ENCODE measurements around the gene SIKE1. TPM values are rescaled to one million over a fixed set of nuclear protein-coding genes. Genes with fewer than 3 reads are reported as not detected.

Gene SIKE1
- total and polyA plus RNA-seq, 4 experiments from 2014 or later = 35.4 to 67.1 (median 51.7) TPM

- ChIA-PET CTCF (ENCODE audit: partially characterized antibody) (no interaction called here), POLR2A (ENCODE audit: partially characterized antibody) (no interaction called here)
- peak overlapping the region in 3 of 7 donors; percentile 33 to 67 (median 63) for H3K27ac Mint-ChIP-seq
- H3K27me3 ChIP-seq (ENCODE audit: insufficient read depth, low read length) = no peaks in the 10 kb centered on the region
- peaks cover 37% of the 10 kb centered on the region for H3K36me3 ChIP-seq (ENCODE audit: insufficient read depth, low read length)
- intact Hi-C loops (cut with micrococcal nuclease) = no loop called here
- H3K9me3 Mint-ChIP-seq = peaks cover 0 to 2% (median 0%) of the 10 kb centered on the region in 8 donors
- peaks cover 62 to 90% (median 74%) of the 10 kb centered on the region in 4 donors for H3K4me1 Mint-ChIP-seq
- no peak overlapping the region for H3K4me3 ChIP-seq (ENCODE audit: low read length in 2 of 2)
- H3K27me3 Mint-ChIP-seq = no peaks in the 10 kb centered on the region
- H3K4me3 Mint-ChIP-seq = peak overlapping the region in 2 of 8 donors; percentile 4 to 57
- H3K36me3 Mint-ChIP-seq = peaks cover 56 to 68% of the 10 kb centered on the region in 2 donors
- peaks cover 84% of the 10 kb centered on the region for H3K4me1 ChIP-seq (ENCODE audit: insufficient read depth, low read length)
- no peak for DNase-seq
- H3K9me3 ChIP-seq (ENCODE audit: control insufficient read depth in 1 of 2, low read length in 2 of 2) = no peaks in the 10 kb centered on the region
- H3K27ac ChIP-seq (ENCODE audit: low read depth, low read length) = no peak overlapping the region
These were observed 33.9 kb downstream of the SIKE1 start for GRCh38 chr1:114746450-114747121.

GRCh38 chr1:114745291-114745690 lies 35.2 kb downstream of the SIKE1 start:
- Mint-ChIP-seq H3K4me3 (peak overlapping the region in 3 of 8 donors; percentile 21 to 57 (median 22)), H3K9me3 (peaks cover 0 to 2% (median 0%) of the 10 kb centered on the region in 8 donors), H3K27ac (peak overlapping the region in 5 of 7 donors; percentile 17 to 67 (median 33)), H3K36me3 (peaks cover 53 to 73% of the 10 kb centered on the region in 2 donors), H3K27me3 (no peaks in the 10 kb centered on the region), H3K4me1 (peaks cover 56 to 89% (median 73%) of the 10 kb centered on the region in 4 donors)
- peaks cover 45% of the 10 kb centered on the region for H3K36me3 ChIP-seq (ENCODE audit: insufficient read depth, low read length)
- no peak overlapping the region for H3K4me3 ChIP-seq (ENCODE audit: low read length in 2 of 2)
- ChIA-PET CTCF (ENCODE audit: partially characterized antibody) (no interaction called here), POLR2A (ENCODE audit: partially characterized antibody) (no interaction called here)
- intact Hi-C loops (cut with micrococcal nuclease) = no loop called here
- peaks cover 81% of the 10 kb centered on the region for H3K4me1 ChIP-seq (ENCODE audit: insufficient read depth, low read length)
- DNase-seq = no peak
- H3K9me3 ChIP-seq (ENCODE audit: control insufficient read depth in 1 of 2, low read length in 2 of 2) = no peaks in the 10 kb centered on the region
- no peak overlapping the region for H3K27ac ChIP-seq (ENCODE audit: low read depth, low read length)
- no peaks in the 10 kb centered on the region for H3K27me3 ChIP-seq (ENCODE audit: insufficient read depth, low read length)

GRCh38 chr1:114741963-114742746 lies 38.3 kb downstream of the SIKE1 start:
- CTCF ChIA-PET (ENCODE audit: partially characterized antibody) = interaction anchor here (1.8 kb wide), 1 partner anchor 26 kb away, joined by 7 read pairs; the partner anchor contains the start of gene NRAS
- H3K36me3 ChIP-seq (ENCODE audit: insufficient read depth, low read length) = peaks cover 49% of the 10 kb centered on the region

GRCh38 chr1:114740331-114740730 lies 40.2 kb downstream of the SIKE1 start:
- CTCF ChIA-PET (ENCODE audit: partially characterized antibody) = no interaction called here
- Histone ChIP-seq H3K9me3 (ENCODE audit: control insufficient read depth in 1 of 2, low read length in 2 of 2) (no peaks in the 10 kb centered on the region), H3K4me1 (ENCODE audit: insufficient read depth, low read length) (peaks cover 36% of the 10 kb centered on the region), H3K4me3 (ENCODE audit: low read length in 2 of 2) (no peak overlapping the region), H3K36me3 (ENCODE audit: insufficient read depth, low read length) (peaks cover 54% of the 10 kb centered on the region), H3K27ac (ENCODE audit: low read depth, low read length) (no peak overlapping the region), H3K27me3 (ENCODE audit: insufficient read depth, low read length) (no peaks in the 10 kb centered on the region)
- POLR2A ChIA-PET (ENCODE audit: partially characterized antibody) = no interaction called here
- no peak for DNase-seq
- peak overlapping the region in 1 of 7 donors; percentile 12 for H3K27ac Mint-ChIP-seq
- H3K36me3 Mint-ChIP-seq = peaks cover 39 to 72% of the 10 kb centered on the region in 2 donors
- H3K27me3 Mint-ChIP-seq = no peaks in the 10 kb centered on the region
- no peak overlapping the region for H3K4me3 Mint-ChIP-seq
- peaks cover 0 to 2% (median 0%) of the 10 kb centered on the region in 8 donors for H3K9me3 Mint-ChIP-seq
- intact Hi-C loops (cut with micrococcal nuclease) = no loop called here
- peaks cover 24 to 54% (median 41%) of the 10 kb centered on the region in 4 donors for H3K4me1 Mint-ChIP-seq

More at GRCh38 chr1:114741963-114742746, 38.3 kb downstream of the SIKE1 start:
- POLR2A ChIA-PET (ENCODE audit: partially characterized antibody) = no interaction called here
- Mint-ChIP-seq H3K4me1 (peaks cover 37 to 66% (median 51%) of the 10 kb centered on the region in 4 donors), H3K4me3 (no peak overlapping the region), H3K27me3 (no peaks in the 10 kb centered on the region), H3K27ac (peak overlapping the region in 4 of 7 donors; percentile 9 to 78 (median 44)), H3K36me3 (peaks cover 39 to 74% of the 10 kb centered on the region in 2 donors), H3K9me3 (peaks cover 0 to 2% (median 0%) of the 10 kb centered on the region in 8 donors)
- DNase-seq = no peak
- intact Hi-C loops (cut with micrococcal nuclease) = no loop called here
- Histone ChIP-seq H3K4me3 (ENCODE audit: low read length in 2 of 2) (no peak overlapping the region), H3K27ac (ENCODE audit: low read depth, low read length) (no peak overlapping the region), H3K9me3 (ENCODE audit: control insufficient read depth in 1 of 2, low read length in 2 of 2) (no peaks in the 10 kb centered on the region), H3K27me3 (ENCODE audit: insufficient read depth, low read length) (no peaks in the 10 kb centered on the region), H3K4me1 (ENCODE audit: insufficient read depth, low read length) (peaks cover 54% of the 10 kb centered on the region)

- no peaks in the 10 kb centered on the region for H3K9me3 Mint-ChIP-seq
- H3K4me3 ChIP-seq (ENCODE audit: low read length in 2 of 2) = no peak overlapping the region
- peaks cover 49 to 77% of the 10 kb centered on the region in 2 donors for H3K36me3 Mint-ChIP-seq
- no peaks in the 10 kb centered on the region for H3K9me3 ChIP-seq (ENCODE audit: control insufficient read depth in 1 of 2, low read length in 2 of 2)
- H3K4me3 Mint-ChIP-seq = peak overlapping the region in 2 of 8 donors; percentile 13 to 42
- H3K4me1 ChIP-seq (ENCODE audit: insufficient read depth, low read length) = peaks cover 13% of the 10 kb centered on the region
- H3K36me3 ChIP-seq (ENCODE audit: insufficient read depth, low read length) = peaks cover 72% of the 10 kb centered on the region
- ChIA-PET POLR2A (ENCODE audit: partially characterized antibody) (interaction anchor here (0.7 to 1.0 kb wide), 3 partner anchors 17 to 21 kb away, joined by 3 read pairs; partner anchors contain the start of genes CSDE1 and NRAS), CTCF (ENCODE audit: partially characterized antibody) (interaction anchor here (1.2 kb wide), 1 partner anchor 16 kb away, joined by 4 read pairs; no protein-coding TSS in a partner anchor)
- intact Hi-C loops (cut with micrococcal nuclease) = no loop called here
- H3K27ac ChIP-seq (ENCODE audit: low read depth, low read length) = no peak overlapping the region
- peak overlapping the region in 3 of 7 donors; percentile 19 to 81 (median 57) for H3K27ac Mint-ChIP-seq
- no peaks in the 10 kb centered on the region for H3K27me3 ChIP-seq (ENCODE audit: insufficient read depth, low read length)
- DNase-seq = no peak
- no peaks in the 10 kb centered on the region for H3K27me3 Mint-ChIP-seq
- peaks cover 14 to 36% (median 24%) of the 10 kb centered on the region in 4 donors for H3K4me1 Mint-ChIP-seq
These were observed 43.1 kb downstream of the SIKE1 start for GRCh38 chr1:114737314-114737849.

- Histone ChIP-seq H3K4me3 (ENCODE audit: low read length in 2 of 2) (no peak overlapping the region), H3K27me3 (ENCODE audit: insufficient read depth, low read length) (no peaks in the 10 kb centered on the region), H3K4me1 (ENCODE audit: insufficient read depth, low read length) (no peaks in the 10 kb centered on the region), H3K27ac (ENCODE audit: low read depth, low read length) (no peak overlapping the region), H3K9me3 (ENCODE audit: control insufficient read depth in 1 of 2, low read length in 2 of 2) (no peaks in the 10 kb centered on the region), H3K36me3 (ENCODE audit: insufficient read depth, low read length) (peaks cover 83% of the 10 kb centered on the region)
- peaks cover 10 to 17% (median 13%) of the 10 kb centered on the region in 4 donors for H3K4me1 Mint-ChIP-seq
- no peaks in the 10 kb centered on the region for H3K9me3 Mint-ChIP-seq
- H3K4me3 Mint-ChIP-seq = no peak overlapping the region
- no peak for DNase-seq
- ChIA-PET POLR2A (ENCODE audit: partially characterized antibody) (no interaction called here), CTCF (ENCODE audit: partially characterized antibody) (no interaction called here)
- H3K36me3 Mint-ChIP-seq = peaks cover 63 to 85% of the 10 kb centered on the region in 2 donors
- H3K27me3 Mint-ChIP-seq = no peaks in the 10 kb centered on the region
- intact Hi-C loops (cut with micrococcal nuclease) = loop anchor here (2.0 kb wide), 1 partner anchor 15 kb away; no protein-coding TSS in a partner anchor
- peak overlapping the region in 3 of 7 donors; percentile 47 to 89 (median 84) for H3K27ac Mint-ChIP-seq
These were observed 45.0 kb downstream of the SIKE1 start for GRCh38 chr1:114735479-114735878.

GRCh38 chr1:114729782-114730181 lies 50.7 kb downstream of the SIKE1 start:
- peaks cover 67 to 90% of the 10 kb centered on the region in 2 donors for H3K36me3 Mint-ChIP-seq

More at GRCh38 chr1:114729782-114730181, 50.7 kb downstream of the SIKE1 start:
- Histone ChIP-seq H3K27me3 (ENCODE audit: insufficient read depth, low read length) (no peaks in the 10 kb centered on the region), H3K27ac (ENCODE audit: low read depth, low read length) (no peak overlapping the region), H3K4me1 (ENCODE audit: insufficient read depth, low read length) (no peaks in the 10 kb centered on the region), H3K4me3 (ENCODE audit: low read length in 2 of 2) (no peak overlapping the region), H3K36me3 (ENCODE audit: insufficient read depth, low read length) (peaks cover 95% of the 10 kb centered on the region), H3K9me3 (ENCODE audit: control insufficient read depth in 1 of 2, low read length in 2 of 2) (no peaks in the 10 kb centered on the region)
- CTCF ChIA-PET (ENCODE audit: partially characterized antibody) = no interaction called here
- Mint-ChIP-seq H3K4me3 (no peak overlapping the region), H3K4me1 (peaks cover 4 to 10% (median 4%) of the 10 kb centered on the region in 4 donors), H3K27me3 (no peaks in the 10 kb centered on the region), H3K27ac (peak overlapping the region in 3 of 7 donors; percentile 35 to 66 (median 39)), H3K9me3 (no peaks in the 10 kb centered on the region)
- DNase-seq = no peak
- intact Hi-C loops (cut with micrococcal nuclease) = no loop called here
- POLR2A ChIA-PET (ENCODE audit: partially characterized antibody) = no interaction called here

All from CD4-positive, alpha-beta memory T cell (primary cell).